Measurements from ENCODE around the gene APBA1. TPM values are rescaled to one million over a fixed set of nuclear protein-coding genes. Genes with fewer than 3 reads are reported as not detected.

The APBA1 gene
- total and polyA plus RNA-seq, 2 of the 8 experiments (the other 6 are each of a cell fraction or from before 2014, with no cell fraction given), result 0.36 to 0.60 TPM

DNA sequence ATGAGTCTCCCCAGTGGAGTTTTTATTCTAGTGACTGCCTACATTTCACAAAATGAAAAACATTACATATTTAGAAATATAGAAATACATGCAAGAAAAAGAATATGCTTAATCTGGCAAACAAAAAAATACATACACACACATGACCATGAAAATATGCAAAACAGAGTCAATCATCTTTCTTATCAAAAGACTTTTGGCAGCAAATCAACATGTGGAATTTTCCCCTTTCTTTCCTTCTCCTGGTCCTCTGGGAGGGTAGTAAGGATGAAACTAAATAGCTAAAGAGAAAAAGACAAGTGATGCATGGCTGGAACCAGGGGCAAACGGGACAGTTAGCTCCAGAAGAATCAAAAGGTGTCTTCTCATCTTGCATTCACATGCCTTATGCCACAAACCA is 69.4 kb downstream of the APBA1 start:
- Histone ChIP-seq H2AFZ (ENCODE audit: low read length) (no peak overlapping the region), H4K20me1 (replicated peaks in 1 of 2; ENCODE audit: control insufficient read depth in 1 of 2, insufficient read depth in 2 of 2, low read length in 2 of 2) (no peaks in the 10 kb centered on the region), H2BK120ac (replicated peaks; ENCODE audit: low read depth, low read length) (no peak overlapping the region), H3K27ac (ENCODE audit: low read depth, low read length) (no peak overlapping the region), H3K23ac (ENCODE audit: insufficient read length) (no peak overlapping the region), H3K56ac (replicated peaks; ENCODE audit: insufficient read length, low read depth, low read length) (no peak overlapping the region), H3K9me3 (ENCODE audit: insufficient read depth in 2 of 2, low read depth in 1 of 2, low read length in 1 of 2) (no peaks in the 10 kb centered on the region), H3K4me1 (replicated peaks in 1 of 4; ENCODE audit: control insufficient read depth in 3 of 4, insufficient read depth in 4 of 4, low read length in 3 of 4) (no peaks in the 10 kb centered on the region), H2AK5ac (ENCODE audit: low read depth, low read length) (no peak overlapping the region), H2BK20ac (ENCODE audit: low read length) (no peak overlapping the region), H2BK5ac (ENCODE audit: low read depth, low read length) (no peak overlapping the region), H3K14ac (ENCODE audit: insufficient read length) (no peak overlapping the region), H3K4me3 (ENCODE audit: extremely low read depth in 1 of 4, insufficient read depth in 2 of 4, low read depth in 3 of 4, low read length in 4 of 4) (no peak overlapping the region), H4K8ac (ENCODE audit: extremely low read depth, insufficient read depth, low read length) (no peak overlapping the region), H4K91ac (replicated peaks; ENCODE audit: insufficient read length, low read length) (no peak overlapping the region), H2BK12ac (ENCODE audit: low read depth, low read length) (no peak overlapping the region), H3K4ac (replicated peaks; ENCODE audit: insufficient read length, low read depth, low read length) (no peak overlapping the region), H3K79me1 (ENCODE audit: low read depth, low read length) (no peaks in the 10 kb centered on the region), H4K5ac (ENCODE audit: insufficient read length, low read depth, low read length) (no peak overlapping the region), H3K4me2 (ENCODE audit: insufficient read depth in 1 of 2, low read depth in 2 of 2, low read length in 2 of 2) (no peak overlapping the region), H3K27me3 (replicated peaks in 1 of 4; ENCODE audit: control insufficient read depth in 3 of 4, extremely low read depth in 1 of 4, insufficient read depth in 3 of 4, low read length in 3 of 4) (no peaks in the 10 kb centered on the region), H2BK15ac (ENCODE audit: low read length) (no peak overlapping the region), H3K23me2 (ENCODE audit: low read depth, low read length) (no peaks in the 10 kb centered on the region), H3K36me3 (ENCODE audit: control insufficient read depth in 2 of 4, insufficient read depth in 4 of 4, low read length in 3 of 4) (no peaks in the 10 kb centered on the region), H3K79me2 (ENCODE audit: control insufficient read depth in 1 of 2, insufficient read depth in 2 of 2, low read length in 2 of 2) (no peaks in the 10 kb centered on the region), H3K9ac (replicated peaks in 1 of 4; ENCODE audit: extremely low read depth in 1 of 4, low read depth in 3 of 4, low read length in 3 of 4) (no peak overlapping the region), H3K18ac (ENCODE audit: extremely low read depth, low read length) (no peak overlapping the region)
- TF ChIP-seq TBP (IDR thresholded peaks at IDR 0.05; ENCODE audit: low read depth, low read length), result no peak
- TF ChIP-seq KDM4A (IDR thresholded peaks at IDR 0.05; ENCODE audit: low read depth, low read length, severe bottlenecking), result no peak
- TF ChIP-seq POLR2A (IDR thresholded peaks at IDR 0.05; ENCODE audit: control extremely low read depth in 1 of 2, low read depth in 2 of 2, low read length in 2 of 2), result no peak
- TF ChIP-seq EP300 (IDR thresholded peaks at IDR 0.05; ENCODE audit: borderline replicate concordance in 1 of 2, low read depth in 2 of 2, low read length in 2 of 2), result no peak
- no peak for TF ChIP-seq CHD2 (IDR thresholded peaks at IDR 0.05; ENCODE audit: low read length)
- no peak for TF ChIP-seq MAX (IDR thresholded peaks at IDR 0.05)
- 84% methylated on average over 1 of the region's 1 CpG; no CpG with 5 or more reads in 1 of the 2 experiments for WGBS, 2 experiments (ENCODE audit: extremely low coverage in 1 of 2, insufficient coverage in 1 of 2, insufficient read length in 1 of 2, insufficient replicate concordance in 2 of 2, low coverage in 1 of 2, low lambda C conversion rate in 2 of 2, missing lambda C conversion rate in 1 of 2)
- ChIA-PET POLR2A (ENCODE audit: partially characterized antibody) (interaction anchor here (1.0 kb wide), 1 partner anchor 13 kb away, joined by 3 read pairs; no protein-coding TSS in a partner anchor), CTCF (ENCODE audit: partially characterized antibody) (interaction anchor here (0.5 to 1.3 kb wide), 2 partner anchors 14 to 774 kb away, joined by 3 to 4 read pairs; no protein-coding TSS in a partner anchor)
- DNase-seq (ENCODE audit: low read depth in 1 of 2, low spot score in 2 of 2) (no peak), FAIRE-seq (no peak)

Measured in H1 (cell line).